Neural cell (in vitro differentiated cells): Measurements from ENCODE around the gene MRGPRD. TPM values are rescaled to one million over a fixed set of nuclear protein-coding genes. Genes with fewer than 3 reads are reported as not detected.

Experiments
- H2AFZ ChIP-seq: fragments of 200-600, 300-800 bp; sonication (generic), shearing (Covaris generic); 2 replicates; pipeline ENCODE4 v1.6.0; 2014; ENCODE audit warnings: low read depth, mild to moderate bottlenecking, antibody characterized with exemption, low read length, moderate library complexity
- H3F3A ChIP-seq: fragments of 200-600 bp; shearing (Covaris generic); 2 replicates; pipeline ENCODE4 v1.6.1; 2016; ENCODE audit warnings: mild to moderate bottlenecking, moderate library complexity, mixed read lengths, antibody characterized with exemption, low read length; ENCODE audit not compliant: insufficient read depth, poor library complexity, severe bottlenecking
- H3K27ac ChIP-seq: fragments of 200-600, 300-800 bp; sonication (generic), shearing (Covaris generic); 2 replicates; pipeline ENCODE4 v1.5.1; 2014; ENCODE audit warnings: mild to moderate bottlenecking, low read length, moderate library complexity
- H3K27me3 ChIP-seq: fragments of 300-800, 200-600 bp; sonication (generic), shearing (Covaris generic); 2 replicates; pipeline ENCODE4 v1.6.0; 2014; ENCODE audit warnings: mild to moderate bottlenecking, low read depth, low read length, moderate library complexity; ENCODE audit not compliant: insufficient read depth
- H3K36me3 ChIP-seq: fragments of 300-800, 200-600 bp; sonication (generic), shearing (Covaris generic); 2 replicates; pipeline ENCODE4 v1.5.1; 2014; ENCODE audit warnings: mild to moderate bottlenecking, antibody characterized with exemption, low read length, moderate library complexity; ENCODE audit not compliant: insufficient read depth
- H3K4me2 ChIP-seq: fragments of 300-800, 200-600 bp; sonication (generic), shearing (Covaris generic); 2 replicates; pipeline ENCODE4 v1.6.0; 2014; ENCODE audit warnings: mild to moderate bottlenecking, low read length
- H3K4me3 ChIP-seq: fragments of 300-800, 200-600 bp; sonication (generic), shearing (Covaris generic); 2 replicates; pipeline ENCODE4 v1.5.1; 2014; ENCODE audit warnings: mild to moderate bottlenecking, low read length, moderate library complexity
- H3K79me2 ChIP-seq: fragments of 200-600 bp; shearing (Covaris generic); replicated peaks from 2 replicates; pipeline ENCODE4 v1.6.0; 2014; ENCODE audit warnings: mild to moderate bottlenecking, low read length, moderate library complexity; ENCODE audit not compliant: insufficient read depth
- H3K9ac ChIP-seq: fragments of 300-800, 200-600 bp; sonication (generic), shearing (Covaris generic); 2 replicates; pipeline ENCODE4 v1.6.1; 2016; ENCODE audit warnings: mild to moderate bottlenecking, low read length, mixed read lengths
- H3K9me2 ChIP-seq: fragments of 200-600 bp; shearing (Covaris generic); 2 replicates; pipeline ENCODE4 v1.6.1; 2016; ENCODE audit warnings: mild to moderate bottlenecking, low read length, mixed read lengths; ENCODE audit not compliant: insufficient read depth
- H3K9me3 ChIP-seq: fragments of 200-600, 300-800 bp; sonication (generic), shearing (Covaris generic); 2 replicates; pipeline ENCODE4 v1.6.1; 2016; ENCODE audit warnings: mild to moderate bottlenecking, mixed run types, low read length, moderate library complexity, mixed read lengths
- H4K20me1 ChIP-seq: fragments of 200-600 bp; shearing (Covaris generic); 2 replicates; pipeline ENCODE4 v1.6.1; 2016; ENCODE audit warnings: mild to moderate bottlenecking, mixed run types; ENCODE audit not compliant: insufficient read depth
- CTCF ChIP-seq: fragments of 450-650 bp; IDR thresholded peaks from 2 replicates; pipeline ENCODE4 v1.5.1; 2014; ENCODE audit warnings: antibody characterized with exemption, mild to moderate bottlenecking, moderate library complexity; ENCODE audit not compliant: poor library complexity, severe bottlenecking
- EP300 ChIP-seq: fragments of 450-650 bp; conservative IDR thresholded peaks from 2 replicates; pipeline ENCODE4 v1.6.1; 2014; ENCODE audit warnings: antibody characterized with exemption, mild to moderate bottlenecking, moderate library complexity; ENCODE audit not compliant: poor library complexity, severe bottlenecking
- EZH2 ChIP-seq: fragments of 200-600, 300-800 bp; shearing (Covaris generic), sonication (generic); IDR thresholded peaks from 2 replicates; pipeline ENCODE4 v1.6.1; 2014; ENCODE audit warnings: antibody characterized with exemption, low read length, borderline replicate concordance, mild to moderate bottlenecking; ENCODE audit not compliant: insufficient read depth, poor library complexity, severe bottlenecking
- MXI1 ChIP-seq: fragments of 450-650 bp; conservative IDR thresholded peaks from 2 replicates; pipeline ENCODE4 v1.6.1; 2014; ENCODE audit warnings: antibody characterized with exemption, mild to moderate bottlenecking; ENCODE audit not compliant: poor library complexity, severe bottlenecking
- POLR2AphosphoS5 ChIP-seq: IDR thresholded peaks from 2 replicates; pipeline ENCODE4 v1.6.1; 2012
- RAD21 ChIP-seq: fragments of 450-650 bp; conservative IDR thresholded peaks from 2 replicates; pipeline ENCODE4 v1.6.1; 2014; ENCODE audit warnings: antibody characterized with exemption, mild to moderate bottlenecking, moderate library complexity
- REST ChIP-seq: IDR thresholded peaks from 2 replicates; pipeline ENCODE4 v1.6.1; 2012; ENCODE audit warnings: borderline replicate concordance
- SMC3 ChIP-seq: fragments of 450-650 bp; conservative IDR thresholded peaks from 2 replicates; pipeline ENCODE4 v1.6.1; 2014; ENCODE audit warnings: antibody characterized with exemption, mild to moderate bottlenecking, moderate library complexity; ENCODE audit not compliant: poor library complexity
- TAF1 ChIP-seq: IDR thresholded peaks from 2 replicates; pipeline ENCODE4 v1.6.1; 2012; ENCODE audit warnings: low read depth
- polyA plus RNA-seq: library from polyadenylated mRNA; depleted of rRNA; stranded (reverse); fragments of >200 nt; gene quantifications from 2 replicates; pipeline ENCODE4 v1.2.3, GENCODE V29; 2014

MRGPRD gene
- polyA plus RNA-seq, 1 donor from 2014 or later: not detected

- no peak overlapping the region for H3K27ac ChIP-seq
- H3K9me3 ChIP-seq: no peaks in the 10 kb centered on the region
- H3K36me3 ChIP-seq: no peaks in the 10 kb centered on the region
- no peaks in the 10 kb centered on the region for H3K9me2 ChIP-seq
- TF ChIP-seq TAF1: no peak
- no peak for TF ChIP-seq MXI1
- no peak for TF ChIP-seq EZH2
- no peak for TF ChIP-seq REST
- TF ChIP-seq RAD21: no peak
- TF ChIP-seq POLR2AphosphoS5: no peak
- TF ChIP-seq CTCF: no peak
- no peak for TF ChIP-seq SMC3
- no peak for TF ChIP-seq EP300
- H3K4me3 ChIP-seq: no peak overlapping the region
- H3F3A ChIP-seq: no peaks in the 10 kb centered on the region
- no peaks in the 10 kb centered on the region for H4K20me1 ChIP-seq
- H3K9ac ChIP-seq: no peak overlapping the region
- no peak overlapping the region for H2AFZ ChIP-seq
- no peaks in the 10 kb centered on the region for H3K79me2 ChIP-seq
- no peak overlapping the region for H3K4me2 ChIP-seq
- no peaks in the 10 kb centered on the region for H3K27me3 ChIP-seq
Observed at GRCh38 chr11:68970921-68971636, 9.7 kb downstream of the MRGPRD start.

GRCh38 chr11:68969386-68969785 is 11.4 kb downstream of the MRGPRD start:
- no peak overlapping the region for H3K4me2 ChIP-seq
- H3K36me3 ChIP-seq: no peaks in the 10 kb centered on the region
- no peak overlapping the region for H2AFZ ChIP-seq
- no peaks in the 10 kb centered on the region for H3K79me2 ChIP-seq
- H4K20me1 ChIP-seq: no peaks in the 10 kb centered on the region
- no peak overlapping the region for H3K4me3 ChIP-seq
- no peaks in the 10 kb centered on the region for H3F3A ChIP-seq
- TF ChIP-seq RAD21: no peak
- no peak for TF ChIP-seq SMC3
- TF ChIP-seq REST: no peak
- no peak for TF ChIP-seq TAF1
- TF ChIP-seq EZH2: no peak
- no peak for TF ChIP-seq POLR2AphosphoS5
- no peak for TF ChIP-seq MXI1
- no peak for TF ChIP-seq EP300
- TF ChIP-seq CTCF: no peak
- H3K9ac ChIP-seq: no peak overlapping the region
- no peak overlapping the region for H3K27ac ChIP-seq
- no peaks in the 10 kb centered on the region for H3K9me3 ChIP-seq
- no peaks in the 10 kb centered on the region for H3K9me2 ChIP-seq
- no peaks in the 10 kb centered on the region for H3K27me3 ChIP-seq
